ENCODE data around the gene PCYOX1L. TPM values are rescaled to one million over a fixed set of nuclear protein-coding genes. Genes with fewer than 3 reads are reported as not detected.
A peak's percentile ranks its signal among the peaks of the same experiment; 100 is the strongest.

Gene PCYOX1L
- polyA plus RNA-seq, 3 donors, result 9.8 to 31.8 (median 13.5) TPM

- no peaks in the 10 kb centered on the region for H4K20me1 ChIP-seq (ENCODE audit: insufficient read depth, low read length)
- H3K4me2 ChIP-seq (replicated peaks; ENCODE audit: extremely low read depth, low read length, poor library complexity, severe bottlenecking), result no peak overlapping the region
- intact Hi-C loops (cut with micrococcal nuclease), result loop anchor here in 1 of 2 donors (5.0 kb wide), 1 partner anchor 203 kb away; no protein-coding TSS in a partner anchor
- Mint-ChIP-seq H3K36me3 (peaks cover 19 to 28% of the 10 kb centered on the region in 2 donors), H3K9me3 (no peaks in the 10 kb centered on the region), H3K27me3 (ENCODE audit: low read depth in 3 of 3) (peaks cover 0 to 4% (median 2%) of the 10 kb centered on the region in 3 donors), H3K4me1 (peaks cover 28% of the 10 kb centered on the region), H3K4me3 (no peak overlapping the region), H3K27ac (peak overlapping the region in 1 of 7 donors; percentile 12)
- H3K4me1 ChIP-seq (ENCODE audit: control insufficient read depth in 1 of 2, insufficient read depth in 2 of 2, low read length in 2 of 2), result peaks cover 14 to 15% of the 10 kb centered on the region in 2 donors
- H3K9ac ChIP-seq (ENCODE audit: insufficient read depth, low read length, poor library complexity, severe bottlenecking), result no peak overlapping the region
- no peaks in the 10 kb centered on the region for H3K9me3 ChIP-seq (replicated peaks in 1 of 2; ENCODE audit: control insufficient read depth in 1 of 2, insufficient read depth in 1 of 2, low read length in 2 of 2)
- H3K79me2 ChIP-seq (ENCODE audit: insufficient read depth, low read length), result no peaks in the 10 kb centered on the region
- 100% methylated on average over 2 of the region's 2 CpGs for WGBS (ENCODE audit: insufficient coverage)
- no peaks in the 10 kb centered on the region for H3K27me3 ChIP-seq (ENCODE audit: control insufficient read depth in 2 of 2, insufficient read depth in 2 of 2, low read length in 2 of 2)
- TF ChIP-seq CTCF (IDR thresholded peaks at IDR 0.05), result no peak
- no peak overlapping the region for H3K27ac ChIP-seq (ENCODE audit: low read depth in 1 of 2, low read length in 2 of 2)
- DNase-seq, result no peak
- no peak overlapping the region for H3K4me3 ChIP-seq (replicated peaks in 1 of 3; ENCODE audit: low read depth in 2 of 3, low read length in 3 of 3)
- peaks cover 2 to 6% of the 10 kb centered on the region in 2 donors for H3K36me3 ChIP-seq (replicated peaks in 1 of 2; ENCODE audit: control insufficient read depth in 1 of 2, insufficient read depth in 2 of 2, low read length in 2 of 2)
- H2AFZ ChIP-seq (ENCODE audit: insufficient read depth, low read depth, low read length, poor library complexity, severe bottlenecking), result no peak overlapping the region
These were observed 6.9 kb downstream of the PCYOX1L start for GRCh38 chr5:149364719-149365118.

- H3K36me3 Mint-ChIP-seq, result peaks cover 19 to 28% of the 10 kb centered on the region in 2 donors
- DNase-seq, result no peak
- 98% methylated on average over 4 of the region's 6 CpGs for WGBS (ENCODE audit: insufficient coverage)
- peak overlapping the region in 2 of 7 donors; percentile 2 to 3 for H3K27ac Mint-ChIP-seq
- H3K27me3 ChIP-seq (ENCODE audit: control insufficient read depth in 2 of 2, insufficient read depth in 2 of 2, low read length in 2 of 2), result no peaks in the 10 kb centered on the region
- H3K4me3 Mint-ChIP-seq, result no peak overlapping the region
- H3K79me2 ChIP-seq (ENCODE audit: insufficient read depth, low read length), result no peaks in the 10 kb centered on the region
- H3K4me2 ChIP-seq (replicated peaks; ENCODE audit: extremely low read depth, low read length, poor library complexity, severe bottlenecking), result no peak overlapping the region
- H3K9ac ChIP-seq (ENCODE audit: insufficient read depth, low read length, poor library complexity, severe bottlenecking), result no peak overlapping the region
- no peak overlapping the region for H3K4me3 ChIP-seq (replicated peaks in 1 of 3; ENCODE audit: low read depth in 2 of 3, low read length in 3 of 3)
- H2AFZ ChIP-seq (ENCODE audit: insufficient read depth, low read depth, low read length, poor library complexity, severe bottlenecking), result no peak overlapping the region
- no peaks in the 10 kb centered on the region for H3K9me3 ChIP-seq (replicated peaks in 1 of 2; ENCODE audit: control insufficient read depth in 1 of 2, insufficient read depth in 1 of 2, low read length in 2 of 2)
- H3K9me3 Mint-ChIP-seq, result no peaks in the 10 kb centered on the region
- intact Hi-C loops (cut with micrococcal nuclease), result loop anchor here in 1 of 2 donors (5.0 kb wide), 1 partner anchor 202 kb away; no protein-coding TSS in a partner anchor
- TF ChIP-seq CTCF (IDR thresholded peaks at IDR 0.05), result no peak
- H4K20me1 ChIP-seq (ENCODE audit: insufficient read depth, low read length), result no peaks in the 10 kb centered on the region
- peaks cover 0 to 4% (median 2%) of the 10 kb centered on the region in 3 donors for H3K27me3 Mint-ChIP-seq (ENCODE audit: low read depth in 3 of 3)
- H3K36me3 ChIP-seq (replicated peaks in 1 of 2; ENCODE audit: control insufficient read depth in 1 of 2, insufficient read depth in 2 of 2, low read length in 2 of 2), result peaks cover 2 to 6% of the 10 kb centered on the region in 2 donors
- H3K4me1 Mint-ChIP-seq, result peaks cover 21% of the 10 kb centered on the region
- H3K4me1 ChIP-seq (ENCODE audit: control insufficient read depth in 1 of 2, insufficient read depth in 2 of 2, low read length in 2 of 2), result peaks cover 7 to 8% of the 10 kb centered on the region in 2 donors
- no peak overlapping the region for H3K27ac ChIP-seq (ENCODE audit: low read depth in 1 of 2, low read length in 2 of 2)
These were observed 7.6 kb downstream of the PCYOX1L start for GRCh38 chr5:149365418-149365817.

Data from CD14-positive monocyte (primary cell).